Upper lobe of left lung (tissue), 4 donors: Measurements from ENCODE around the gene AJAP1.

Experiments used
- CTCF ChIP-seq, 6 experiments: fragments of 450-650 bp in 4 of 6; fragments of 200-600 bp in 2 of 6; sonication (generic) in 2 of 6; IDR thresholded peaks; one replicate each; pipeline ENCODE4 v1.5.1; 2016 to 2019; ENCODE audit warnings: antibody characterized with exemption in 6 of 6
- POLR2A ChIP-seq, 4 donors: fragments of 450-650 bp; IDR thresholded peaks; one replicate each; pipeline ENCODE4 v1.5.1; 2016 to 2017; ENCODE audit warnings: antibody characterized with exemption in 4 of 4, mild to moderate bottlenecking in 2 of 4

- TF ChIP-seq POLR2A (IDR thresholded peaks at IDR 0.05) (no peak), CTCF (IDR thresholded peaks at IDR 0.05) (no peak)
Observed at GRCh38 chr1:4802024-4802423, 147.6 kb downstream of the AJAP1 start.
